H1 (cell line): ENCODE results near the gene TGOLN2. TPM values are rescaled to one million over a fixed set of nuclear protein-coding genes. Genes with fewer than 3 reads are reported as not detected.

Experiments used
- CTCF ChIA-PET: fragments of 300-600 bp; sonication (Branson Sonifier 250); formaldehyde crosslinking; loops from one replicate; lab custom pipeline; 2021; ENCODE audit not compliant: partially characterized antibody; lab: Charles Lee
- POLR2A ChIA-PET: fragments of 300-600 bp; sonication (Branson Sonifier 250); formaldehyde crosslinking; loops from one replicate; lab custom pipeline; 2021; ENCODE audit warnings: inconsistent platforms; ENCODE audit not compliant: partially characterized antibody; lab: Charles Lee
- DNase-seq, 2 experiments: peaks; one replicate each; pipeline versions ENCODE4 v3.0.0 to v3.0.0-alpha.2; 2010 to 2022; ENCODE audit warnings: low spot score in 2 of 2, low read depth in 1 of 2, mixed read lengths in 1 of 2
- FAIRE-seq: peaks from 2 replicates; lab custom pipeline; 2011; peaks lifted over from hg19 to GRCh38; lab: Jason Lieb, UNC
- H2AFZ ChIP-seq: 2 replicates; pipeline ENCODE4 v1.8.1; 2012; ENCODE audit warnings: low read length, inconsistent platforms
- H2AK5ac ChIP-seq: 2 replicates; pipeline ENCODE4 v1.6.1; 2013; ENCODE audit warnings: low read depth, low read length
- H2BK120ac ChIP-seq: replicated peaks from 2 replicates; pipeline ENCODE3; 2013; ENCODE audit warnings: low read depth, low read length, inconsistent platforms
- H2BK12ac ChIP-seq: 2 replicates; pipeline ENCODE4 v1.6.1; 2013; ENCODE audit warnings: low read depth, low read length
- H2BK15ac ChIP-seq: 2 replicates; pipeline ENCODE4 v1.6.1; 2013; ENCODE audit warnings: low read length
- H2BK20ac ChIP-seq: 2 replicates; pipeline ENCODE4 v1.6.1; 2013; ENCODE audit warnings: low read length
- H2BK5ac ChIP-seq: 2 replicates; pipeline ENCODE4 v1.6.1; 2013; ENCODE audit warnings: low read depth, low read length
- H3K14ac ChIP-seq: 2 replicates; pipeline ENCODE4 v1.6.1; 2013; ENCODE audit warnings: inconsistent platforms; ENCODE audit not compliant: insufficient read length
- H3K18ac ChIP-seq: 2 replicates; pipeline ENCODE4 v1.6.1; 2013; ENCODE audit warnings: low read length; ENCODE audit errors: extremely low read depth
- H3K23ac ChIP-seq: 2 replicates; pipeline ENCODE4 v1.6.1; 2013; ENCODE audit warnings: inconsistent platforms; ENCODE audit not compliant: insufficient read length
- H3K23me2 ChIP-seq: 2 replicates; pipeline ENCODE4 v1.6.1; 2013; ENCODE audit warnings: low read depth, low read length
- H3K27ac ChIP-seq: 2 replicates; pipeline ENCODE4 v1.6.1; 2011; ENCODE audit warnings: low read depth, low read length, inconsistent platforms
- H3K27me3 ChIP-seq, 4 experiments: replicated peaks in 1 of 4; 1 replicate in 1 of 4; 2 replicates in 3 of 4; pipeline versions ENCODE4 v1.6.1 to v1.8.1; 2011 to 2013; ENCODE audit warnings: low read length in 3 of 4, mild to moderate bottlenecking in 3 of 4, inconsistent platforms in 2 of 4, mixed read lengths in 2 of 4, moderate library complexity in 1 of 4; ENCODE audit not compliant: control insufficient read depth in 3 of 4, insufficient read depth in 3 of 4; ENCODE audit errors: extremely low read depth in 1 of 4
- H3K36me3 ChIP-seq, 4 experiments: 2 replicates each; pipeline versions ENCODE4 v1.6.1 to v1.8.1; 2011 to 2013; ENCODE audit warnings: mild to moderate bottlenecking in 4 of 4, low read length in 3 of 4, moderate library complexity in 2 of 4, control low read depth in 1 of 4, inconsistent platforms in 1 of 4; ENCODE audit not compliant: insufficient read depth in 4 of 4, control insufficient read depth in 2 of 4
- H3K4ac ChIP-seq: replicated peaks from 2 replicates; pipeline ENCODE3; 2013; ENCODE audit warnings: low read length, low read depth, mixed read lengths, inconsistent platforms; ENCODE audit not compliant: insufficient read length
- H3K4me1 ChIP-seq, 4 experiments: replicated peaks in 1 of 4; 1 replicate in 1 of 4; 2 replicates in 3 of 4; pipeline versions ENCODE4 v1.6.1 to v1.8.1; 2011 to 2013; ENCODE audit warnings: low read length in 3 of 4, inconsistent platforms in 2 of 4, mixed read lengths in 1 of 4; ENCODE audit not compliant: insufficient read depth in 4 of 4, control insufficient read depth in 3 of 4
- H3K4me2 ChIP-seq, 2 experiments: 2 replicates each; pipeline versions ENCODE4 v1.6.1 to v1.8.1; 2011 to 2013; ENCODE audit warnings: low read depth in 2 of 2, low read length in 2 of 2, control low read depth in 1 of 2, inconsistent platforms in 1 of 2, mild to moderate bottlenecking in 1 of 2; ENCODE audit not compliant: insufficient read depth in 1 of 2
- H3K4me3 ChIP-seq, 4 experiments: fragments of 200-600, 300-600 bp in 1 of 4; sonication (generic), shearing (Covaris generic), sonication (Bioruptor Twin) in 1 of 4; 2 replicates each; pipeline versions ENCODE4 v1.5.1 to v1.8.1; 2011 to 2016; ENCODE audit warnings: low read length in 4 of 4, low read depth in 3 of 4, control low read depth in 2 of 4, inconsistent platforms in 2 of 4, mild to moderate bottlenecking in 2 of 4, mixed read lengths in 1 of 4, moderate library complexity in 1 of 4; ENCODE audit not compliant: insufficient read depth in 2 of 4; ENCODE audit errors: extremely low read depth in 1 of 4
- H3K56ac ChIP-seq: replicated peaks from 2 replicates; pipeline ENCODE3; 2013; ENCODE audit warnings: low read depth, mild to moderate bottlenecking, mixed read lengths, low read length, inconsistent platforms; ENCODE audit not compliant: insufficient read length
- H3K79me1 ChIP-seq: 2 replicates; pipeline ENCODE4 v1.6.1; 2013; ENCODE audit warnings: low read depth, low read length, control low read depth
- H3K79me2 ChIP-seq, 2 experiments: 2 replicates each; pipeline versions ENCODE4 v1.6.1 to v1.8.1; 2012 to 2013; ENCODE audit warnings: low read length in 2 of 2, mild to moderate bottlenecking in 2 of 2, inconsistent platforms in 1 of 2; ENCODE audit not compliant: insufficient read depth in 2 of 2, control insufficient read depth in 1 of 2
- H3K9ac ChIP-seq, 4 experiments: replicated peaks in 1 of 4; 1 replicate in 1 of 4; 2 replicates in 3 of 4; pipeline versions ENCODE4 v1.6.1 to v1.8.1; 2011 to 2013; ENCODE audit warnings: low read depth in 3 of 4, low read length in 3 of 4, control low read depth in 2 of 4, mild to moderate bottlenecking in 2 of 4, moderate library complexity in 2 of 4, inconsistent platforms in 1 of 4; ENCODE audit errors: extremely low read depth in 1 of 4
- H3K9me3 ChIP-seq, 2 experiments: 2 replicates each; pipeline versions ENCODE4 v1.6.1 to v1.8.1; 2012 to 2013; ENCODE audit warnings: mild to moderate bottlenecking in 2 of 2, moderate library complexity in 2 of 2, control low read depth in 1 of 2, inconsistent platforms in 1 of 2, low read depth in 1 of 2, low read length in 1 of 2, mixed read lengths in 1 of 2; ENCODE audit not compliant: insufficient read depth in 2 of 2
- H4K20me1 ChIP-seq, 2 experiments: replicated peaks in 1 of 2; 2 replicates each; pipeline versions ENCODE3 to v1.8.1; 2011 to 2013; ENCODE audit warnings: inconsistent platforms in 2 of 2, low read length in 2 of 2, mild to moderate bottlenecking in 1 of 2; ENCODE audit not compliant: insufficient read depth in 2 of 2, control insufficient read depth in 1 of 2
- H4K5ac ChIP-seq: 2 replicates; pipeline ENCODE4 v1.6.1; 2013; ENCODE audit warnings: low read length, low read depth, mixed read lengths, inconsistent platforms; ENCODE audit not compliant: insufficient read length
- H4K8ac ChIP-seq: 2 replicates; pipeline ENCODE4 v1.8.0; 2013; ENCODE audit warnings: mild to moderate bottlenecking, moderate library complexity, low read length, inconsistent platforms; ENCODE audit not compliant: insufficient read depth; ENCODE audit errors: extremely low read depth
- H4K91ac ChIP-seq: replicated peaks from 2 replicates; pipeline ENCODE3; 2013; ENCODE audit warnings: low read length, mixed read lengths, inconsistent platforms; ENCODE audit not compliant: insufficient read length
- CBX5 ChIP-seq: fragments of 300-800, 300-1000 bp; sonication (generic); IDR thresholded peaks from 2 replicates; pipeline ENCODE4 v1.7.1; 2016; ENCODE audit warnings: antibody characterized with exemption, low read length, low read depth
- EGR1 ChIP-seq: IDR thresholded peaks from 2 replicates; pipeline ENCODE4 v1.6.1; 2011; ENCODE audit warnings: low read depth, low read length, borderline replicate concordance
- WGBS, 2 experiments: shearing (Covaris generic) in 1 of 2; methylation state at CpG; one replicate each; pipeline versions ENCODE4 v1.1.6 to v1.1.7; 2013 to 2015; ENCODE audit warnings: low lambda C conversion rate in 2 of 2, mixed read lengths in 2 of 2, inconsistent platforms in 1 of 2, low coverage in 1 of 2, missing lambda C conversion rate in 1 of 2; ENCODE audit not compliant: insufficient replicate concordance in 2 of 2, insufficient coverage in 1 of 2, insufficient read length in 1 of 2; ENCODE audit errors: extremely low coverage in 1 of 2, missing lambda C conversion rate in 1 of 2; 5-methylcytosine and 5-hydroxymethylcytosine counted together
- polyA plus RNA-seq, 7 experiments: library from polyadenylated mRNA; depleted of rRNA in 3 of 7; stranded (reverse) in 5 of 7; unstranded in 2 of 7; fragments of >200 nt in 5 of 7; fragments of 200-250 nt in 2 of 7; gene quantifications; 1 replicate in 5 of 7; 2 replicates in 1 of 7; 4 replicates in 1 of 7; pipeline versions ENCODE4 v1.2.1 to v1.2.3, GENCODE V29; 2011 to 2013; ENCODE audit warnings: missing spikeins in 2 of 7, mixed read lengths in 2 of 7
- total RNA-seq: library from RNA; stranded (reverse); fragmentation: NEBNext Ultra II Directional; extraction: Animal tissue kit (Norgen Biotek cat#: 25700); gene quantifications from 2 replicates; pipeline ENCODE4 v1.2.1, GENCODE V29; 2021

Gene TGOLN2
- total and polyA plus RNA-seq, 2 of the 8 experiments (the other 6 are each of a cell fraction or from before 2014, with no cell fraction given), result 33.9 to 38.9 TPM

DNA sequence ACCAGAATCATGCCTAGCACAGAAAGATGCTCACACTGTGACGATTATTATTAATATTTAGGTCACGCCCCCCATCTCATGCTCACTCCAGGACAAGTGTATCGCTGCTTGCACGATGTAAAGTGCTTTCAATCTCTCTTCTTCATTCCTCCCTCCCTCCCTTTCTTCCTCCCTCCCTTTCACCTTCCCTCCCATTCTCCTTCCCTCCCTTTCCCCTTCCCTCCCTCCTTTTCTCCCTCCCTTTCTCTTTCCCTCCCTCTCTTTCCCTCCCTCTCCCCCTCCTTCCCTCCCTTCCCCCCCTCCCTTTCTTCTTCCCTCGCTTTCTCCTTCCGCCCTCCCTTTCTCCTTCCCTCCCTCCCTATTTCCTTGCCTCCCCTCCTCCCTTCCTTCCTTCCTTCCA, 19.6 kb downstream of the TGOLN2 start:
- no peak overlapping the region for H3K14ac ChIP-seq
- H2BK20ac ChIP-seq, result no peak overlapping the region
- H3K18ac ChIP-seq, result no peak overlapping the region
- H4K5ac ChIP-seq, result no peak overlapping the region
- H3K27me3 ChIP-seq, result no peaks in the 10 kb centered on the region
- TF ChIP-seq EGR1 (peak; percentile 63; the same call in 1 of the 2 replicates), CBX5 (no peak)
- 55% methylated on average over 4 of the region's 6 CpGs; no CpG with 5 or more reads in 1 of the 2 experiments for WGBS, 2 experiments
- ChIA-PET CTCF (interaction anchor here (1.6 to 3.4 kb wide), 3 partner anchors 8 to 242 kb away, joined by 7 to 25 read pairs (median 18); no protein-coding TSS in a partner anchor), POLR2A (interaction anchor here (1.0 to 2.8 kb wide), 2 partner anchors 12 to 175 kb away, joined by 8 to 12 read pairs; partner anchors contain the start of gene TCF7L1)
- H2AFZ ChIP-seq, result no peak overlapping the region
- H3K9ac ChIP-seq, result no peak overlapping the region
- peaks cover 23 to 66% (median 43%) of the 10 kb centered on the region in 4 experiments for H3K36me3 ChIP-seq
- FAIRE-seq (no peak), DNase-seq (no peak)
- no peak overlapping the region for H3K4me2 ChIP-seq
- no peak overlapping the region for H2BK12ac ChIP-seq
- H4K20me1 ChIP-seq, result peaks cover 1 to 7% of the 10 kb centered on the region in 2 experiments
- H3K4me3 ChIP-seq, result no peak overlapping the region
- H2AK5ac ChIP-seq, result no peak overlapping the region
- H3K27ac ChIP-seq, result no peak overlapping the region
- no peak overlapping the region for H3K56ac ChIP-seq
- H2BK15ac ChIP-seq, result no peak overlapping the region
- H2BK5ac ChIP-seq, result no peak overlapping the region
- H4K91ac ChIP-seq, result no peak overlapping the region
- peaks cover 3% of the 10 kb centered on the region; the same call in 1 of the 2 replicates for H3K79me1 ChIP-seq
- no peak overlapping the region for H3K23ac ChIP-seq
- no peaks in the 10 kb centered on the region for H3K23me2 ChIP-seq
- no peak overlapping the region for H4K8ac ChIP-seq
- no peak overlapping the region for H2BK120ac ChIP-seq
- peaks cover 0 to 8% (median 2%) of the 10 kb centered on the region in 4 experiments; a peak in 5 of 7 replicates for H3K4me1 ChIP-seq
- H3K79me2 ChIP-seq, result no peaks in the 10 kb centered on the region
- no peaks in the 10 kb centered on the region for H3K9me3 ChIP-seq
- no peak overlapping the region for H3K4ac ChIP-seq
